Activated CD8-positive, alpha-beta memory T cell treated with anti-CD3 and anti-CD28 coated beads for 4 hours (primary cell): ENCODE results near the gene TMEM213.

ENCODE experiments used
- DNase-seq, 2 donors: peaks; one replicate each; pipeline ENCODE4 v3.0.0-alpha.2; 2020; ENCODE audit warnings: low read depth in 2 of 2

TMEM213 gene

DNA sequence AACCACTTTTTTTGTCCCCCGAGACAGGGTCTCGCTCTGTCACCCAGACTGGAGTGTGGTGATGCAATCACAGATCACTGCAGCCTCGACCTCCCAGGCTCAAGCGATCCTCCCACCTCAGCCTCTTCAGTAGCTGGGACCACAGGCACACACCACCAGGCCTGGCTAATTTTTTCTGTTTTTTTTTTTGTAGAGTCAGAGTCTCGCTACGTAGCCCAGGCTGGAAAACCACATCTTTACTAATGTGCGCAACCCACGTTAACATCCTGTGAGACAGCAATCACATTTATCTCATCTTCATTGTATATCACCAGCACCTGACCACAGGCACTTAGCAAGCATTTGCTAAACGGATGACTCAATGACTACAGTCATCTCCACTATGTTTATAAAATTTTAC, 78.0 kb downstream of the TMEM213 start:
- DNase-seq, result peak; percentile 31 to 56

DNA sequence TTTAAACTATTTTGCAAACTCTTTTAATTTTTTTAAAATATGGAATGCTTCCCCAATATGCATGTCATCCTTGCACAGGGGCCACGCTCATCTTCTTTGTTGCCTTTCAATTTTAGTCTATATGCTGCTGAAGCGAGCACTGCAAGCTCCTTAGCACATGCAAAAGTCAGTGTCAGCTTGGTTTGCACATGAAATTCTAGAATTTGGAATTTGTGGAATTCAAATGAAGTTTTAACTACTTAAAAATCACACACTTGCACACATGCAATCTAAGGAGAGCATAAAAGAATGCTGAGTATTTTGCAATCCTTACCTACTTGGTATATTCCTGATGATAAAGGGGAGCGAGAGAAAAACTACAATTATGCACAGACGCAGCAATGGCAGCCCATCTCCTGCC, 78.5 kb downstream of the TMEM213 start:
- no peak for DNase-seq

DNA sequence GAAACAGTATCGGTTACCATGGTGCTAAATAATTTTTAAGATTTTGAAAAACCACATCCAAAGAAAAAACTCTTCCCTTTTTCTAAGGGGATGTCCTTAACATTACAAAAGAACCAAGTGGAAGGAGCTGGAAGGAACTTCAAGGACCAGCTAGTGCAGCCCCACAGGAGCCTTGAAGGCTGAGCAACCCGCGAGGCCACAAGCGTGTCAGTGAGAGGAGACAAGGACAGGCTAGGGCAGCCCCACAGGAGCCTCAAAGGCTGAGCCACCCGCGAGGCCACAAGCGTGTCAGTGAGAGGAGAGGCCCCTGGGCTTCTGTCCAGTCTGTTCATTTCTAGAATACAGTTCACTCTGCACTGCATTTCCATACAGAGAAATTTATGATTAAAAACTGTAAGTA, 80.3 kb downstream of the TMEM213 start:
- DNase-seq, result no peak

DNA sequence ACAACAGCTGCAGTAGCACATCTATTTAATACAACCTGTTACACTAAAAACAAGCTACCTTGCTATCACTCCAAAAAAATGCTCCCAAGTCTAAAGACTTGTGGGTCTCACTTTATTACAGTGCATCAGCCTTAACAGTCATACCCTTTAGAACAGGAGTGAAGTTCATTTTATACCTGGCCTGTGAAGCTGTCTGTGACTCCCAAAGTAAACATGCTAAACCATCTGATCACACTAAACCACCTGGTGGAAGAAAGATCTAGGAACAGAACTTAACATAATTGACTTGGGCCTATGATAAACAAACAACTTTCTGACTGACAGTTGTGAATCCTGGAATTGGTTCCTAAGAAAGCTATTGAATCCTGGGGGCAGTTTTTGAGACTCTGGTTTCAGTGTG, 81.1 kb downstream of the TMEM213 start:
- no peak for DNase-seq

DNA sequence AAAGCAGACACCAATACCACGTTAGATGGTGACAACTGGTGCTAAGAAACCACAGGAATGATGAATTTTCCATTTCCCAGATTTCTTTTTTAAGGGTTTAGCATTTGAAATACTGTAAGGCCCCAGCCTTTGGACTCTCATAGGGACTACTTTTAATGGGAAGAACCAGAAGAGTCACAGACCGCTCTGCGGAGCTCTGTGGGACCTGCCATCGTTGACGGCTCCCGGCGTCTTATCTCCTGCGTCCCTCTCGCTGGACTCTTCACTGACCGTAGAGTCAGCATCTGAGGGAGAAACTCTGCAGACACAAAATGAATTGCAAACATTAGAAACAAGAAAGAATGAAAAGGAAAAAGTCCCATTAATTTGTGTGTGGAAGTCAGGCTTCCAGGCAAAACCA, 81.6 kb downstream of the TMEM213 start:
- DNase-seq, result no peak

DNA sequence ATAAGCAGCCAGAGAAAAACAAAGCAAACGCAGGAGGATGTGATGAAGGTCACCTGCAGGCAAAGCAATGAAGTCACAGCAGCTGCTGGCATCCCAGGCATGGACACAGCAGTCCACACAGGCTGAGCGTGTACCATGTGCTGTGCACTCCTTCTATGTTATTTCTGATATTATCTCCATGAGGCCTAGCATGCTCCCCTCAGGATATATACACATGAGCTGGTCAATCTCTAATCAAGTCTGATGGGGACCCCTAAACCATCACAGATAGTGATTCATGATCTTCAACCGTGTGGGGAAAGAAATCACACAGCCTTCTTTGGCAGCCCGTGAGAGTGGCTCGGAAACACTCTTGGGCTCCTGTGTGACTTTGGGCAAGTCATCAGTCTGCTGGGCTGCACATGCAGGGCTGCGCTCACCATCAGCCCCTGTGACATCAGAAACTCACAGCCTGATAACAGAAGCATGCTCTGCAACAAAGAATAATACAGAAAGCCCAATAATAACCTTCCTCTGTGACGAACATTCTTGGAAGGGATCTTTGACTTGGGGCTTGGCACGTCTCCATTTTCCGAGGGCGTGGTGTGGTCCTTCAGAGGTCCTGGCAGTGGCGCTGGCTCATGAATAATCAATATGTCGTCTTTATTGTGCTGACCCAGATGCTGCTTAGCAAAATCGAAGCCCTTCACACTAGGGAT, 83.2 kb downstream of the TMEM213 start:
- no peak for DNase-seq

DNA sequence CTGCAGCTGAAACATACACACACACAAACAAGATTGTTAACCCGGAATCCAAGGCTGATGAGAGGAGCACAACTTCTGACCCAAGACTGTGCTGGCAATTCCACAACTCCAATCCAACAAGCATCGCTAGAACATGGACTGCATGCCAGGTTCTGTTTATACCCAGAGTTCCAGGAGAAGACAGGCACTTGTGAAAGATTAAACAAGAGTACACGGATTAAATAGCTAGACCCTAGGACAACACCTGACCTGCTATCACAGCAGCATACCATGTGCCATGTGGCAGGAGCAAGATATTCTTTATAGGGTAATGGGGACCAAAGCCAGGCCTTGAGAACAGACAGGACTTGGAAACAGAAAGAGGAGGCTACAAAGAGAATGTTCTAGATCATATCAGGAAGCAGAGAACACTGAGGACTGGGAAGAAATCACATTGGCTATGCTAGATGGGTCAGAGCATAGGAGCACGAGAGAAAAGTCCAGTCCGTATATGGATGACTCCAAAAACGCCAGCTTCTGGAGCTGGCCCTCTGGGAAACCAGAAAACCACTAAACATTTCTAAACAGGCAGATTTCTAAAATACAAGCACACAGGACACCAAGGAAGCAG, 83.9 kb downstream of the TMEM213 start:
- no peak for DNase-seq

DNA sequence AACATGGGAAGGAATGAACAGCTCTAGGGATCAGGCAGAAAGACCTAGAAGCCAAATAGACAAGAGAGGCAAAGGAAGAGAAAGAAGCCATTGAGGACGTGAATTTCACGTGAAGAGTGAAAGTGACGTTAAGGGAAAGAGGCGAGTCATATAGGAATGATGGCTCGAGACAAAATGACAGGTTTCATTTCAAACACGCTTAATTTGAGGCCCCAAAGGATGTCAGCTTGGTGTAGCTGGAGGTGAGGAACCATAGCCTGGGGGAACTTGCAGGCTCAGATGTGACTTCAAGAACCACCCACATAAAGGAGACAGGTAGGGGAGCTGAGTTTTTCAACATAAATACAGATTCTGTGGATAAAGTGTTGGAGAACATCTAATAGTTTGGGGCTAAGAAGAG, 84.5 kb downstream of the TMEM213 start:
- DNase-seq, result no peak

DNA sequence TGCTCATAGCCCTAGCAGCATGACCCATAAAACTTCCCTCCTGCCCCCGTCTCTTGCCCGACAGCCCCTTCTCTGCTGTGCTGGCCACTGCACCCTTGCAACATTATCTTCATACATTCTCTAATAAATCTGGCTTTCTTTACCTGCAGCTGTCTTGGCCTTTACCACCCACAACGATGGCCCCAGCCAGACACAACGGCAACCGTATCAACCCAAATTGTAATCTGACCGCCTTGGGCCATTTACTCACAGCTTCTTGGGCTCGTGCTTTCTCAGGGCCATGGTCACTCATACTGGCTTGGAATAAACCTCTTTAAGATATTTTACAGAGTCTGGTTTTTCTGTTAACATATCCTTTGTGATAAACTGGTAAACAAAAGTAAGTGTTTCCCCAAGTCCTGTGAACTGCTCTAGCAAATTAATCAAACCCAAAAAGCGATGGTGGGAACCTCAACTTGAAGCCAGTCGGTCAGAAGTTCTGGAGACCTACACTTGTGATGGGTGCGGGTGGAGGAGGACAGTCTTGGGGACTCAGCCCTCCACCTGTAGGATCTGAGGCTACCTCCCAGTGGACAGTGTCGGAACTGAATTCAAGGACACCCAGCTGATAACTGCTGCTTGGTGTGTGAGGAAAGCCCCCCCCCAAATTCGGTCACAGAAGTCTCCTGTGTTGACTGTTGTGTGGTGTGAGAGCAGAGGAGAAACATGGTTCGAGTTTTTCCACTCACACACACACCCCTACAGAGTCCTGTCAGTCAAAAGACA, 87.8 kb downstream of the TMEM213 start:
- no peak for DNase-seq

DNA sequence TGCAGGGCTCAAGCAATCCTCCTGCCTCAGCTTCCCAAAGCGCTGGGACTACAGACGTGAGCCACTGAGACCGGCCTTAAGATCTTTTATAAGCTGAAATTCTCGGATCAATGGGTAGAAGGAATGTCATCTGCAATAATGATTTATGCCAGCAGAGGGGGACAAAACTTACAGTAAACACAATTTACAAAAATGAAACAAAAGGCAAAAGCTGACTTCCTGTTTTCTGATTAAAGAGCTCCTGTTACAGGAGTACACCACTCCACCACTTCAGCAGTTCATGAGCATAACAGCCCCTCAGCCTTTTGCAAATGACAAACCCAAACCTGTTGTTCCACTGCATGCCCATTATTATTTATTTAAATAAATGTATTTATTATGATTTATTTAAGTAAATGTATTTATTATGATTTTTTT, 88.7 kb downstream of the TMEM213 start:
- DNase-seq, result no peak

DNA sequence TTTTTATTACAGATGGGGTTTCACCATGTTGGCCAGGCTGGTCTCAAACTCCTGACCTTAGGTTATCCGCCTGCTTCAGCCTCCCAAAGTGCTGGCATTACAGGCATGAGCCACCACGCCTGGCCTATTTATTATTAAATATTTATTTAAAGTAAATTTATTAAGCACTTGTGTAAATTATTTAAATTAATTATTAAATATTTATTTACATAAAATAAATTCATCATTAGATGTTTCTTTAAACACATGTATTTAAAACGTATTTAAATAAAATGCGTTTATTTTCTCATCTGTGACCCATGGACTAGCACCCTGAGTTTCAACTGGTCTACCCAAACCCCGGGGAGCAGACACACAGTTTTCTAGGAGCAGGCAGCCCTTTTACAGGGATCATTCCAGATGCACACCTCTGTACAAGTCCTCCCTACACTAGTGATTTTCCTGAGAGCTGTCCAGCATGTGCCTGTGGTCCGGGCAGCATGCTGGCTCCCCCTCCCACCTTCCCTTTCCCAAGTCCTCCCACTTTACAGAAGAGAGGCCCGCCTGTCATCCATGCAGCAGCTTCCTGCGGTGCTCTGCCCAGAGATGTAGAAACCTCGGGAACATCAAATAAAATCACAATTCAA, 89.4 kb downstream of the TMEM213 start:
- DNase-seq, result no peak
